ENCODE results near the gene TGFBR3L. TPM values are rescaled to one million over a fixed set of nuclear protein-coding genes. Genes with fewer than 3 reads are reported as not detected.

The TGFBR3L gene
- total and polyA plus RNA-seq, 2 of the 8 experiments (the other 6 are each of a cell fraction or from before 2014, with no cell fraction given), result 3.1 to 3.7 TPM

DNA sequence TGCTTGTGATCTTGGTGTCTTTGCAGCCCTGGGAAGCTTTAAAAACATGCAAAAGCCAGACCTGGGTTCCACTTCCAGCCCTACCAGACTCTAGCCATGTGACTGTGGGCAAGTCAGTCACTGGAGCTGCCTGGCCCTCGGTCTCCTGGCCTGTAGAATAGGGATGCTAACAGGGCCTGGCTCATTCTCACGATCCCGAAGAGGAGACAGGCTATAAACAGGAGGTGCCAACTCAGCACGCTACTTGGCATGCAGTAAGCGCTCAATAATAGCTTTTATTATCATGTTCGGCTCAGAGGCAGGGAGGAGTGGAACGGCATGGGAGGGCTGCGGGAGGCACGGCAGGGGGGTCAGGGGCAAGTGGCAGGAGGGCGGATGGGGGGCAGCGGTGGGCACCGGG is 9.6 kb downstream of the TGFBR3L start:
- Histone ChIP-seq H3K9me3 (ENCODE audit: insufficient read depth in 2 of 2, low read depth in 1 of 2, low read length in 1 of 2) (no peaks in the 10 kb centered on the region), H3K79me2 (ENCODE audit: control insufficient read depth in 1 of 2, insufficient read depth in 2 of 2, low read length in 2 of 2) (no peaks in the 10 kb centered on the region), H4K8ac (ENCODE audit: extremely low read depth, insufficient read depth, low read length) (no peak overlapping the region; the same call in 1 of the 2 replicates), H2AFZ (ENCODE audit: low read length) (no peak overlapping the region), H2BK12ac (ENCODE audit: low read depth, low read length) (no peak overlapping the region), H3K4me2 (ENCODE audit: insufficient read depth in 1 of 2, low read depth in 2 of 2, low read length in 2 of 2) (peak overlapping the region in 1 of 2 experiments; percentile 4; a peak in 1 of 4 replicates), H3K27ac (ENCODE audit: low read depth, low read length) (no peak overlapping the region), H4K5ac (ENCODE audit: insufficient read length, low read depth, low read length) (no peak overlapping the region), H2BK120ac (replicated peaks; ENCODE audit: low read depth, low read length) (no peak overlapping the region), H4K20me1 (replicated peaks in 1 of 2; ENCODE audit: control insufficient read depth in 1 of 2, insufficient read depth in 2 of 2, low read length in 2 of 2) (peaks cover 13 to 24% of the 10 kb centered on the region in 2 experiments), H3K18ac (ENCODE audit: extremely low read depth, low read length) (no peak overlapping the region), H3K56ac (replicated peaks; ENCODE audit: insufficient read length, low read depth, low read length) (no peak overlapping the region), H3K4me1 (replicated peaks in 1 of 4; ENCODE audit: control insufficient read depth in 3 of 4, insufficient read depth in 4 of 4, low read length in 3 of 4) (peaks cover 0 to 19% (median 6%) of the 10 kb centered on the region in 4 experiments; a peak in 5 of 7 replicates), H2BK15ac (ENCODE audit: low read length) (no peak overlapping the region), H2BK5ac (ENCODE audit: low read depth, low read length) (no peak overlapping the region), H3K79me1 (ENCODE audit: low read depth, low read length) (no peaks in the 10 kb centered on the region), H2BK20ac (ENCODE audit: low read length) (no peak overlapping the region), H3K23me2 (ENCODE audit: low read depth, low read length) (peaks cover 13% of the 10 kb centered on the region), H3K14ac (ENCODE audit: insufficient read length) (no peak overlapping the region), H3K36me3 (ENCODE audit: control insufficient read depth in 2 of 4, insufficient read depth in 4 of 4, low read length in 3 of 4) (peaks cover 0 to 3% (median 0%) of the 10 kb centered on the region in 4 experiments; a peak in 2 of 8 replicates), H3K27me3 (replicated peaks in 1 of 4; ENCODE audit: control insufficient read depth in 3 of 4, extremely low read depth in 1 of 4, insufficient read depth in 3 of 4, low read length in 3 of 4) (no peaks in the 10 kb centered on the region), H3K9ac (replicated peaks in 1 of 4; ENCODE audit: extremely low read depth in 1 of 4, low read depth in 3 of 4, low read length in 3 of 4) (no peak overlapping the region), H4K91ac (replicated peaks; ENCODE audit: insufficient read length, low read length) (no peak overlapping the region), H3K23ac (ENCODE audit: insufficient read length) (no peak overlapping the region), H3K4ac (replicated peaks; ENCODE audit: insufficient read length, low read depth, low read length) (no peak overlapping the region), H3K4me3 (ENCODE audit: extremely low read depth in 1 of 4, insufficient read depth in 2 of 4, low read depth in 3 of 4, low read length in 4 of 4) (no peak overlapping the region), H2AK5ac (ENCODE audit: low read depth, low read length) (no peak overlapping the region)
- no peak for TF ChIP-seq SP1 (IDR thresholded peaks at IDR 0.05; ENCODE audit: low read depth, low read length)
- CTCF ChIA-PET (ENCODE audit: partially characterized antibody), result interaction anchor here (0.5 to 5.7 kb wide), 9 partner anchors 12 to 71 kb away, joined by 3 to 31 read pairs (median 3); no protein-coding TSS in a partner anchor
- no peak for FAIRE-seq
- no peak for DNase-seq (ENCODE audit: low read depth in 1 of 2, low spot score in 2 of 2)
- POLR2A ChIA-PET (ENCODE audit: partially characterized antibody), result interaction anchor here (0.7 to 10.6 kb wide), 5 partner anchors 16 to 383 kb away, joined by 3 to 106 read pairs (median 4); partner anchors contain the start of gene TIMM44
- WGBS, 2 experiments (ENCODE audit: extremely low coverage in 1 of 2, insufficient coverage in 1 of 2, insufficient read length in 1 of 2, insufficient replicate concordance in 2 of 2, low coverage in 1 of 2, low lambda C conversion rate in 2 of 2, missing lambda C conversion rate in 1 of 2), result 90% methylated on average over 12 of the region's 12 CpGs; no CpG with 5 or more reads in 1 of the 2 experiments

All from H1 (cell line).